OCI-LY3 (cell line): ENCODE results near the gene NRG3.

ENCODE experiments used
- H2AFZ ChIP-seq: fragments of 200-600, 300-600 bp; shearing (Covaris generic); 2 replicates; pipeline ENCODE4 v1.6.0; 2014; ENCODE audit warnings: antibody characterized with exemption, low read depth, low read length
- H3K27ac ChIP-seq: fragments of 200-600, 300-600 bp; sonication (generic); 2 replicates; pipeline ENCODE4 v1.5.1; 2014; ENCODE audit warnings: mild to moderate bottlenecking, low read length, moderate library complexity, mixed read lengths
- H3K27me3 ChIP-seq: fragments of 200-600, 300-600 bp; sonication (generic); 2 replicates; pipeline ENCODE4 v1.6.1; 2014; ENCODE audit warnings: low read depth, low read length, mixed read lengths
- H3K36me3 ChIP-seq: fragments of 200-600, 300-600 bp; sonication (generic); replicated peaks from 2 replicates; pipeline ENCODE3; 2014; ENCODE audit warnings: low read depth, low read length, mixed read lengths
- H3K4me1 ChIP-seq: fragments of 300-600, 200-600 bp; sonication (generic); 2 replicates; pipeline ENCODE4 v1.6.1; 2014; ENCODE audit warnings: low read length, mixed read lengths
- H3K4me2 ChIP-seq: fragments of 200-600, 300-600 bp; sonication (generic); 2 replicates; pipeline ENCODE4 v1.6.1; 2014; ENCODE audit warnings: low read length, mixed read lengths
- H3K4me3 ChIP-seq: fragments of 300-600, 200-600 bp; sonication (generic); 2 replicates; pipeline ENCODE4 v1.5.1; 2014; ENCODE audit warnings: antibody characterized with exemption, mild to moderate bottlenecking, low read length, moderate library complexity
- H3K79me2 ChIP-seq: fragments of 300-600, 200-600 bp; shearing (Covaris generic); 2 replicates; pipeline ENCODE4 v1.6.1; 2014; ENCODE audit warnings: mild to moderate bottlenecking, low read length, mixed read lengths
- H3K9ac ChIP-seq: fragments of 300-600, 200-600 bp; shearing (Covaris generic); 2 replicates; pipeline ENCODE4 v1.6.0; 2014; ENCODE audit warnings: mild to moderate bottlenecking, low read length, moderate library complexity
- H3K9me3 ChIP-seq: fragments of 200-600, 300-600 bp; shearing (Covaris generic); 2 replicates; pipeline ENCODE4 v1.6.1; 2014; ENCODE audit warnings: low read length, mixed read lengths; ENCODE audit not compliant: insufficient read depth
- H4K20me1 ChIP-seq: fragments of 200-600, 300-600 bp; sonication (generic); 2 replicates; pipeline ENCODE4 v1.6.1; 2016; ENCODE audit warnings: low read length, mixed read lengths; ENCODE audit not compliant: insufficient read depth
- EZH2phosphoT487 ChIP-seq: fragments of 200-600 bp; shearing (Covaris generic); IDR thresholded peaks from 2 replicates; pipeline ENCODE4 v1.6.1; 2018; ENCODE audit warnings: antibody characterized with exemption, mixed run types, low read depth
- TF ChIP-seq, protein P1 (sequence below): fragments of 200-600, 300-600 bp; sonication (generic); IDR thresholded peaks from 2 replicates; pipeline ENCODE4 v1.5.1; 2014; ENCODE audit warnings: antibody characterized with exemption, low read length, low read depth

NRG3 gene

GRCh38 chr10:82692458-82692857 is 817.5 kb downstream of the NRG3 start:
- H3K9ac ChIP-seq: no peak overlapping the region
- H3K4me1 ChIP-seq: no peaks in the 10 kb centered on the region
- H2AFZ ChIP-seq: no peak overlapping the region
- H3K27me3 ChIP-seq: no peaks in the 10 kb centered on the region
- no peak overlapping the region for H3K27ac ChIP-seq
- no peak overlapping the region for H3K4me3 ChIP-seq
- H4K20me1 ChIP-seq: no peaks in the 10 kb centered on the region
- H3K36me3 ChIP-seq: no peaks in the 10 kb centered on the region
- H3K9me3 ChIP-seq: no peaks in the 10 kb centered on the region
- H3K4me2 ChIP-seq: no peak overlapping the region
- no peak for TF ChIP-seq EZH2phosphoT487
- TF ChIP-seq, protein P1, sequence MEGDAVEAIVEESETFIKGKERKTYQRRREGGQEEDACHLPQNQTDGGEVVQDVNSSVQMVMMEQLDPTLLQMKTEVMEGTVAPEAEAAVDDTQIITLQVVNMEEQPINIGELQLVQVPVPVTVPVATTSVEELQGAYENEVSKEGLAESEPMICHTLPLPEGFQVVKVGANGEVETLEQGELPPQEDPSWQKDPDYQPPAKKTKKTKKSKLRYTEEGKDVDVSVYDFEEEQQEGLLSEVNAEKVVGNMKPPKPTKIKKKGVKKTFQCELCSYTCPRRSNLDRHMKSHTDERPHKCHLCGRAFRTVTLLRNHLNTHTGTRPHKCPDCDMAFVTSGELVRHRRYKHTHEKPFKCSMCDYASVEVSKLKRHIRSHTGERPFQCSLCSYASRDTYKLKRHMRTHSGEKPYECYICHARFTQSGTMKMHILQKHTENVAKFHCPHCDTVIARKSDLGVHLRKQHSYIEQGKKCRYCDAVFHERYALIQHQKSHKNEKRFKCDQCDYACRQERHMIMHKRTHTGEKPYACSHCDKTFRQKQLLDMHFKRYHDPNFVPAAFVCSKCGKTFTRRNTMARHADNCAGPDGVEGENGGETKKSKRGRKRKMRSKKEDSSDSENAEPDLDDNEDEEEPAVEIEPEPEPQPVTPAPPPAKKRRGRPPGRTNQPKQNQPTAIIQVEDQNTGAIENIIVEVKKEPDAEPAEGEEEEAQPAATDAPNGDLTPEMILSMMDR: no peak
- no peaks in the 10 kb centered on the region for H3K79me2 ChIP-seq

DNA sequence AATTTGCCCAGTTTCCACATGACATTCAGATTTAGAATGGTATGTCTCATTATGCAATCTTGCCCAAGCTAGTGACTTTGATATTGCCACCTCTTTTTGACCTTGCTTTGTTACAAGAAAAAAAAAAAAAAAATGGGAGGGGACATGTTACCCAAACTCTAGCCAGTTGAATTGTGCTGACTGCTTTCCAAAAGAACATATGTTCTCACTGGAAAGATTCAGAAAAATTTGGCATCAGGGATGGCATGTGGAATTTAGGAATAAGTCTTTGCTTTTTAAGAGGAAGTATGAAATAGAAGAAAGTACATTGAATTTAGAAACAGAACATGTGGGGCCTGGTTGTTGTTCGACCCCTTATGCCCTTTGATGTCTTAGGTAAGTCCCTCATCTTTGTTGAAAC is 846.8 kb downstream of the NRG3 start:
- Histone ChIP-seq H3K27me3 (no peaks in the 10 kb centered on the region), H3K36me3 (no peaks in the 10 kb centered on the region), H3K9ac (no peak overlapping the region), H3K79me2 (no peaks in the 10 kb centered on the region), H3K9me3 (no peaks in the 10 kb centered on the region), H3K4me2 (no peak overlapping the region), H3K27ac (no peak overlapping the region), H4K20me1 (no peaks in the 10 kb centered on the region), H3K4me3 (no peak overlapping the region), H3K4me1 (no peaks in the 10 kb centered on the region), H2AFZ (no peak overlapping the region)
- TF ChIP-seq, protein P1: no peak
- TF ChIP-seq EZH2phosphoT487: no peak

DNA sequence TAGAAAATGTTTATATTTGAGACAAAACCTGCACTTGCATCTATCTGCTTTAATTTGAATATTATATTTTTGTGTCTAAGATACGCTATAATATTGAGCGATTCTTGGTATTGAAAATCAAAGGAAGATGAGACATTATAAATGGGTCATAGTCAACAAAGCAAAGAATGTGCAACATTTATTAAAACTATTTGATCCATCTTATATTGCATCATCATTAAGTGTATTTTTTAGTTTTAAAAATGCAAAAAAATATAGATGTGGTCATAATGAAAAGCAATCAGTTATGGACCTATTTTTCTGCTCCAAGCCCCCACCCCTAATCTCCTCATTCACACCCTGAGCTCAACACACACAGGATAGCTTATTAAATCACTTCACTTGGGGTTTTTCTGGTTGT is 847.3 kb downstream of the NRG3 start:
- Histone ChIP-seq H3K9me3 (no peaks in the 10 kb centered on the region), H4K20me1 (no peaks in the 10 kb centered on the region), H3K9ac (no peak overlapping the region), H3K27ac (no peak overlapping the region), H3K4me1 (no peaks in the 10 kb centered on the region), H2AFZ (no peak overlapping the region), H3K36me3 (no peaks in the 10 kb centered on the region), H3K4me3 (no peak overlapping the region), H3K4me2 (no peak overlapping the region), H3K79me2 (no peaks in the 10 kb centered on the region), H3K27me3 (no peaks in the 10 kb centered on the region)
- TF ChIP-seq EZH2phosphoT487: no peak
- TF ChIP-seq, protein P1: no peak

- no peak overlapping the region for H2AFZ ChIP-seq
- no peak overlapping the region for H3K4me2 ChIP-seq
- no peak overlapping the region for H3K9ac ChIP-seq
- no peak overlapping the region for H3K27ac ChIP-seq
- H4K20me1 ChIP-seq: no peaks in the 10 kb centered on the region
- H3K4me3 ChIP-seq: no peak overlapping the region
- TF ChIP-seq EZH2phosphoT487: no peak
- TF ChIP-seq, protein P1: no peak
- no peaks in the 10 kb centered on the region for H3K27me3 ChIP-seq
- no peaks in the 10 kb centered on the region for H3K36me3 ChIP-seq
- H3K79me2 ChIP-seq: no peaks in the 10 kb centered on the region
- H3K9me3 ChIP-seq: no peaks in the 10 kb centered on the region
- H3K4me1 ChIP-seq: no peaks in the 10 kb centered on the region
Measured at GRCh38 chr10:82736305-82736704, 861.3 kb downstream of the NRG3 start.
